K562 (cell line): ENCODE results near the gene TOMM40L. TPM values are rescaled to one million over a fixed set of nuclear protein-coding genes. Genes with fewer than 3 reads are reported as not detected.
A peak's percentile ranks its signal among the peaks of the same experiment; 100 is the strongest.

Source experiments
- BDP1 ChIP-seq: IDR thresholded peaks from 3 replicates; pipeline ENCODE4 v1.6.1; 2011; ENCODE audit not compliant: insufficient read length, insufficient read depth
- CBX5 ChIP-seq: IDR thresholded peaks from 2 replicates; pipeline ENCODE4 v1.6.1; 2014; ENCODE audit warnings: low read depth, borderline replicate concordance
- CREM ChIP-seq: IDR thresholded peaks from 2 replicates; pipeline ENCODE4 v1.6.1; 2014; ENCODE audit warnings: antibody characterized with exemption, low read depth
- ETS2 ChIP-seq: IDR thresholded peaks from 2 replicates; pipeline ENCODE4 v1.6.1; 2016; ENCODE audit warnings: borderline replicate concordance, missing genetic modification characterization, mild to moderate bottlenecking, moderate library complexity, missing compliant biosample characterization; ENCODE audit not compliant: poor library complexity, severe bottlenecking
- KAT2B ChIP-seq: IDR thresholded peaks from one replicate; pipeline ENCODE4 v1.6.1; 2012; ENCODE audit warnings: low read depth, mild to moderate bottlenecking, control low read depth, inconsistent platforms, low read length, moderate library complexity
- KAT8 ChIP-seq: fragments of 450-650 bp; IDR thresholded peaks from 2 replicates; pipeline ENCODE4 v1.6.1; 2016; ENCODE audit warnings: low read depth, mild to moderate bottlenecking
- KDM1A ChIP-seq, 2 experiments: fragments of 450-650 bp; IDR thresholded peaks; 2 replicates each; pipeline ENCODE4 v1.6.1; 2016; ENCODE audit warnings: mild to moderate bottlenecking in 2 of 2
- MEF2D ChIP-seq: conservative IDR thresholded peaks from 2 replicates; pipeline ENCODE4 v1.6.1; 2016; ENCODE audit warnings: low read depth, missing genetic modification characterization, missing compliant biosample characterization
- MTA2 ChIP-seq: fragments of 450-650 bp; IDR thresholded peaks from 2 replicates; pipeline ENCODE4 v1.6.1; 2016; ENCODE audit warnings: low read depth
- POLR3G ChIP-seq: IDR thresholded peaks from 2 replicates; pipeline ENCODE4 v1.6.1; 2011; ENCODE audit not compliant: insufficient read length, insufficient replicate concordance; ENCODE audit errors: extremely low read depth
- SP1 ChIP-seq: sonication (generic); formaldehyde crosslinking; IDR thresholded peaks from 2 replicates; pipeline ENCODE4 v1.8.1; 2022; ENCODE audit warnings: mild to moderate bottlenecking, missing genetic modification reagents
- TAL1 ChIP-seq: fragments of 450-650 bp; IDR thresholded peaks from 2 replicates; pipeline ENCODE4 v1.6.1; 2016; ENCODE audit warnings: mild to moderate bottlenecking
- TFAM ChIP-seq: fragments of 250-450 bp; sonication (Bioruptor Pico); conservative IDR thresholded peaks from 2 replicates; pipeline ENCODE4 v1.5.0; 2021; ENCODE audit warnings: mild to moderate bottlenecking, moderate library complexity
- ZKSCAN3 ChIP-seq: fragments of 250-450 bp; sonication (Bioruptor Pico); IDR thresholded peaks from 2 replicates; pipeline ENCODE4 v1.4.0; 2020
- polyA plus RNA-seq, 8 experiments: library from polyadenylated mRNA; depleted of rRNA in 4 of 8; stranded (reverse) in 5 of 8; unstranded in 3 of 8; fragments of >200 nt; fragmentation: Nextera tagmentation in 2 of 8; fragmentation: Illumina TruSeq in 1 of 8; extraction: Ambion mirVana in 2 of 8; extraction: Trizol in 1 of 8; gene quantifications; 2 replicates each; pipeline versions ENCODE4 v1.2.1 to v1.2.3, GENCODE V29; 2011 to 2014; ENCODE audit warnings: inconsistent platforms in 1 of 8, missing spikeins in 1 of 8
- total RNA-seq, 7 experiments: library from RNA; depleted of rRNA in 6 of 7; stranded (reverse); fragments of >200 nt in 6 of 7; fragmentation: Illumina TruSeq in 2 of 7; extraction: Trizol in 2 of 7; gene quantifications; 2 replicates each; pipeline versions ENCODE4 v1.2.1 to v1.2.3, GENCODE V29; 2011 to 2021; ENCODE audit warnings: low replicate concordance in 1 of 7
- TF ChIP-seq, protein P1 (sequence below), 2 experiments: fragments of 450-650 bp in 1 of 2; sonication (generic) in 1 of 2; formaldehyde crosslinking in 1 of 2; IDR thresholded peaks; 2 replicates each; pipeline versions ENCODE4 v1.7.1 to v1.9.0; 2016 to 2022; ENCODE audit warnings: inconsistent platforms in 1 of 2, mild to moderate bottlenecking in 1 of 2, missing genetic modification reagents in 1 of 2
- TF ChIP-seq, protein P2 (sequence below): fragments of 450-650 bp; formaldehyde crosslinking; IDR thresholded peaks from 2 replicates; pipeline ENCODE4 v1.4.0; 2020; ENCODE audit warnings: mild to moderate bottlenecking
- TF ChIP-seq, protein P3 (sequence below): fragments of 250-450 bp; sonication (Bioruptor Pico); IDR thresholded peaks from 2 replicates; pipeline ENCODE4 v1.5.0; 2021

TOMM40L gene
- total and polyA plus RNA-seq, 9 of the 15 experiments (the other 6 are each of a cell fraction or from before 2014, with no cell fraction given) = 9.6 to 33.6 (median 25.2) TPM

DNA sequence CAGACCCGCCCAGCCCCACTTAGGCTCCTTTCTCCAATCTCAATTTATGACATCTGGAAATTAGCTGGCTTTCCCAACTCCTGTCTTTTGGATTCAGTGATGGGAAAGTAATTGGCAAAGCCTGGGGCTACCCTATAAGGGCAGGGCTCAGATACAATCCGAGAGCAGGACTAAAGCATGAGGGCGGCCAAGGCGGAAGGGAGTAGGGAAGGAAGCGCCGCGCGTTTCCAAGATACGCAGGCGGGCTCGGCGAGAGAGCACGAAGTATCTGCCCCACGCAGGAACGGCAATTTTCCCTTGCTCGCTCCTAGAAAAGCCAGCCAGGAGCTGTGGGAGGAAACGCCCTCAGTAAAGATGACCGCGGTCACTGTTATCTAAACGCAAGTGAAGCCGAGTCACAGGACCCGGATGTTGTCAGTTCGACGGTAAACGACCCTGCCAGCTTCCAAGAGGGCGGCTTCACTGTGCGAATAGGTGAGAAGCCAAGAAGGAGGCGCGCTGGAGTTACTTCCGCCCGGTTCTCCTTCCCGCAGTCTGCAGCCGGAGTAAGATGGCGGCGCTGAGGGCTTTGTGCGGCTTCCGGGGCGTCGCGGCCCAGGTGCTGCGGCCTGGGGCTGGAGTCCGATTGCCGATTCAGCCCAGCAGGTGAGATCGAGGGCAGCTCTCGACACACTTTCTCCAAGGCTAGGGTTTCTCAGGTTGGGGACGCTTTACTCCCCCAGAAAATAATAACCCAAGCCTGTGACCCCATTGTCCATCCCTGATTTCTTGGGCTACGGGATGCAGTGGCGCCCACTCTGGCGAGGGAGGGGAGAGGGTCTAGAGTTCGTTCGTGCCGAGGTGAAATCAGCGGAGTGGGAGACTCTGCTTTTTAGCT is 23.8 kb upstream of the TOMM40L start, which contains the start of gene NDUFS2 (continued):
- TF ChIP-seq ZKSCAN3 (CRISPR knock-in tag) (no peak), ETS2 (no peak), CBX5 (no peak), CREM (peak; percentile 89), KDM1A (IDR thresholded peaks at IDR 0.05) (peak; percentile 73 to 75; a peak in 3 of 4 replicates), SP1 (CRISPR knock-in tag) (peak; percentile 65), MEF2D (no peak), KAT8 (peak; percentile 75; the same call in 1 of the 2 replicates), BDP1 (no peak), KAT2B (no peak), TAL1 (no peak), TFAM (CRISPR knock-in tag) (no peak), MTA2 (no peak), POLR3G (no peak)
- TF ChIP-seq, protein P1, sequence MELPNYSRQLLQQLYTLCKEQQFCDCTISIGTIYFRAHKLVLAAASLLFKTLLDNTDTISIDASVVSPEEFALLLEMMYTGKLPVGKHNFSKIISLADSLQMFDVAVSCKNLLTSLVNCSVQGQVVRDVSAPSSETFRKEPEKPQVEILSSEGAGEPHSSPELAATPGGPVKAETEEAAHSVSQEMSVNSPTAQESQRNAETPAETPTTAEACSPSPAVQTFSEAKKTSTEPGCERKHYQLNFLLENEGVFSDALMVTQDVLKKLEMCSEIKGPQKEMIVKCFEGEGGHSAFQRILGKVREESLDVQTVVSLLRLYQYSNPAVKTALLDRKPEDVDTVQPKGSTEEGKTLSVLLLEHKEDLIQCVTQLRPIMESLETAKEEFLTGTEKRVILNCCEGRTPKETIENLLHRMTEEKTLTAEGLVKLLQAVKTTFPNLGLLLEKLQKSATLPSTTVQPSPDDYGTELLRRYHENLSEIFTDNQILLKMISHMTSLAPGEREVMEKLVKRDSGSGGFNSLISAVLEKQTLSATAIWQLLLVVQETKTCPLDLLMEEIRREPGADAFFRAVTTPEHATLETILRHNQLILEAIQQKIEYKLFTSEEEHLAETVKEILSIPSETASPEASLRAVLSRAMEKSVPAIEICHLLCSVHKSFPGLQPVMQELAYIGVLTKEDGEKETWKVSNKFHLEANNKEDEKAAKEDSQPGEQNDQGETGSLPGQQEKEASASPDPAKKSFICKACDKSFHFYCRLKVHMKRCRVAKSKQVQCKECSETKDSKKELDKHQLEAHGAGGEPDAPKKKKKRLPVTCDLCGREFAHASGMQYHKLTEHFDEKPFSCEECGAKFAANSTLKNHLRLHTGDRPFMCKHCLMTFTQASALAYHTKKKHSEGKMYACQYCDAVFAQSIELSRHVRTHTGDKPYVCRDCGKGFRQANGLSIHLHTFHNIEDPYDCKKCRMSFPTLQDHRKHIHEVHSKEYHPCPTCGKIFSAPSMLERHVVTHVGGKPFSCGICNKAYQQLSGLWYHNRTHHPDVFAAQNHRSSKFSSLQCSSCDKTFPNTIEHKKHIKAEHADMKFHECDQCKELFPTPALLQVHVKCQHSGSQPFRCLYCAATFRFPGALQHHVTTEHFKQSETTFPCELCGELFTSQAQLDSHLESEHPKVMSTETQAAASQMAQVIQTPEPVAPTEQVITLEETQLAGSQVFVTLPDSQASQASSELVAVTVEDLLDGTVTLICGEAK (IDR thresholded peaks at IDR 0.05) = peak; percentile 95
- TF ChIP-seq, protein P1 (CRISPR knock-in tag; IDR thresholded peaks at IDR 0.05) = no peak
- TF ChIP-seq, protein P2, sequence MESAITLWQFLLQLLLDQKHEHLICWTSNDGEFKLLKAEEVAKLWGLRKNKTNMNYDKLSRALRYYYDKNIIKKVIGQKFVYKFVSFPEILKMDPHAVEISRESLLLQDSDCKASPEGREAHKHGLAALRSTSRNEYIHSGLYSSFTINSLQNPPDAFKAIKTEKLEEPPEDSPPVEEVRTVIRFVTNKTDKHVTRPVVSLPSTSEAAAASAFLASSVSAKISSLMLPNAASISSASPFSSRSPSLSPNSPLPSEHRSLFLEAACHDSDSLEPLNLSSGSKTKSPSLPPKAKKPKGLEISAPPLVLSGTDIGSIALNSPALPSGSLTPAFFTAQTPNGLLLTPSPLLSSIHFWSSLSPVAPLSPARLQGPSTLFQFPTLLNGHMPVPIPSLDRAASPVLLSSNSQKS (CRISPR knock-in tag) = no peak
- TF ChIP-seq, protein P3, sequence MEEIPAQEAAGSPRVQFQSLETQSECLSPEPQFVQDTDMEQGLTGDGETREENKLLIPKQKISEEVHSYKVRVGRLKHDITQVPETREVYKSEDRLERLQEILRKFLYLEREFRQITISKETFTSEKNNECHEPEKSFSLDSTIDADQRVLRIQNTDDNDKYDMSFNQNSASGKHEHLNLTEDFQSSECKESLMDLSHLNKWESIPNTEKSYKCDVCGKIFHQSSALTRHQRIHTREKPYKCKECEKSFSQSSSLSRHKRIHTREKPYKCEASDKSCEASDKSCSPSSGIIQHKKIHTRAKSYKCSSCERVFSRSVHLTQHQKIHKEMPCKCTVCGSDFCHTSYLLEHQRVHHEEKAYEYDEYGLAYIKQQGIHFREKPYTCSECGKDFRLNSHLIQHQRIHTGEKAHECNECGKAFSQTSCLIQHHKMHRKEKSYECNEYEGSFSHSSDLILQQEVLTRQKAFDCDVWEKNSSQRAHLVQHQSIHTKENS = no peak
